NK-92 (cell line): ENCODE measurements around the gene MLLT3.

Experiments used
- DNase-seq: peaks from one replicate; lab custom pipeline; 2025; ENCODE audit not compliant: unreplicated experiment; lab: John Stamatoyannopoulos, UW

The MLLT3 gene

GRCh38 chr9:20314981-20315380 is 307.3 kb downstream of the MLLT3 start:
- no peak for DNase-seq

DNA sequence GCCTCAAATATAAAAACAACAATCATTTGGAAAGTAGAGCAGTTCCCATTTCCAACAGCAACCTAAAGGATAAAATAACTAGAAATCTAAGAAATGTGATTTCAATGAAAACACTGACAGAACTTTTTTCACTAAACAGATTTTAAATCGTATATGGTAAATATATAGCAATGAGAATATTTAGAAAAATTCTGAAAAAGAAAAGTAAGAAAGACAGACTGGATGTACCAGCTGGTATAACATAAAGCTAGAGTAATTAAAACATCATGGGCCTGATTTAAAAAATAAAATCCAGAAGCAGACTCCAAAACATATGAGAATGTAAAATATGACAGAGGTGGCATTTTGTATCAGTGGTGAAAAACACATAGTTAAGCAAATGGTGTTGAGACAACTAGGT is 308.9 kb downstream of the MLLT3 start:
- DNase-seq, result no peak

DNA sequence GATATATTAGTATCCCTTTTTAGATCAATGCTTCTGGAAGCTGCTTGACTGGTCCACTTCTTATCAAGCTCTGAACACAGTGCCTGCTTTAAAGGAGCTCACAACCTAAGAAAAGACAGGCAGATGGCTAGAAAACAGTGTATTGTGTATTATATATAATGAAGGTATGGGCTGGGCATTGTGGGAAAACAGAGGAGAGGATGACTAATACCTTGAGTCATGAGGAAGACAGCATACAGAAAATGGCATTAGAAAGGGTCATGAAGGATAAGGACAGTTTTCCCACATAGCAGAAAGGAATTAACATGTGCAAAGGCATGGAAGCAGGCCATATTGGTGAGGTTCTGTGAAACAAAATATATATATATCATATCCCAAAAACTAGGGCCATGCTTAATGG is 309.6 kb downstream of the MLLT3 start:
- DNase-seq, result no peak

- no peak for DNase-seq
Observed at GRCh38 chr9:20310024-20310423, 312.3 kb downstream of the MLLT3 start.

DNA sequence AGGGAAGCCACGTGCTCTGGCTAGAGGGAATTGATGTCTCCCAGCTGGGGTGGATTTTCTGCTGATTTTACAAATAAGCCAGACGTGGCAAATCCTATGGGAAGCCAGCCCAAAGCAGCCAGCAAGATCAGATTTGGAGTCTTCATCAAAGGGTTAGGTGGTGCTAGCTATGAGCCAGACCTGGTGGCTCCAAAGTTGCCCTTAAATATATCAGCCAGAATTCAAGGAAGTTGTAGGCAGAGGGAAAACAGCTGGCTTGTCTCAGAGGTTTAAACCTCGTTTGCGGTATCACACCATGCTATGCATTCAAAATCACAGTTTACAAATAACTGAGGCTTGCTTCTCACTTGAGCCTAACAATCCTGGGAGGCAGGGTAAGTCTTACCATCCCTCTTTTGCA is 313.2 kb downstream of the MLLT3 start:
- no peak for DNase-seq

DNA sequence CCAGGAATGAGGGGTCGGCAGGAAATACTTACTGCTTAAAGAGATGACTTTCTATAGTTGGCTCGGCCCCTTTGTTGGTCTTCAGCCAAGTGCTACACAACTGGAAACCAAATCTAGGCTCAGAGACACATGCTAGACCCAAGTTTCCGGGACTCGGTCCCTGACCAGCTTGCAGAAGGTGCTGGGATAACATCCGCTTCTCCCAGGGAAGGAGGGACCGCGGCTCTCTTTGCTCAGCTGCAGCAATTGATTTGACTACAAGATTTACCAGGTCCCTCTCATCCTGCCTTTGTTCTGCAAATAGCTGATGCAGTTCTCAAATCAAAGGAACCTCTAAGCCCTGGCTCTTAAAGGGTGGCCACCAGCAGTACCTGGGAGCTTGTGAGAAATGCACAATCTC is 314.7 kb downstream of the MLLT3 start:
- DNase-seq, result no peak

DNA sequence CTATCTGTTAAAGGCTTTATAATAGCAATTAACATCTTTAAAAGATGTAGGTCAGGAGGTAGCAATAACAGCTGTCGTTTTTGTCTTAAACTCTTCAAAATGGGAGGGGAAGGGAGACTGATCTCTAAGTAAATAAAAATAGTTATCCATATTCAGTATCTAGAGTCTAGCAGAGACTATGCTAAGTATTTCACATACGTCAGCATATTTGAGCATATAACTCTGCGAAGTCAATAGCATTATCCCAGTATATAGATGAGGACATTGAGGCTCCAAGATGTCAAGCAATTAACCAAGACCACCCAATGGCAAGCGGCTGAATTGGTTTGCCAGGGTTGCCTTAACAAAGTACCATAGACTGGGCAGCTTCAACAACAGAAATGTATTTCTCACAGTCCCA is 316.8 kb downstream of the MLLT3 start:
- DNase-seq, result no peak

DNA sequence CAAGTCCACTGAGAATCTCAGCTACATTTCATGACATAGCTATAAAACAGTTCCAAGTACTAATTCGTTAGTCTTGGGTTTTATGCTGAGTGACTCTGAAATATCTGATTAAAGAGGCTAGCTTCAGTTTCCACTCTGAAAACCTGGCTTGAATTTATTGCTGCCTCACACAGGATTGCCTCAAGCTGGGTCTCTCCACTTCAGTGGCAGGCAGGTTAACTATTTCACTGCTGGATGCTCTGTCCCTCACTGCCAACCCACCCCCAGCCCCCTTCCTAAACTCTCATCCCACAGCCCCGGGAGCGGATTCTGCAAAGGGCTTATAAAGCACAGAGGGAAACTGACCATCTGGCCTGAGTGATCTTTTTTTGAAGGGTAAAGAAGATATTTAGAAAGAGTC is 318.3 kb downstream of the MLLT3 start:
- DNase-seq, result no peak

DNA sequence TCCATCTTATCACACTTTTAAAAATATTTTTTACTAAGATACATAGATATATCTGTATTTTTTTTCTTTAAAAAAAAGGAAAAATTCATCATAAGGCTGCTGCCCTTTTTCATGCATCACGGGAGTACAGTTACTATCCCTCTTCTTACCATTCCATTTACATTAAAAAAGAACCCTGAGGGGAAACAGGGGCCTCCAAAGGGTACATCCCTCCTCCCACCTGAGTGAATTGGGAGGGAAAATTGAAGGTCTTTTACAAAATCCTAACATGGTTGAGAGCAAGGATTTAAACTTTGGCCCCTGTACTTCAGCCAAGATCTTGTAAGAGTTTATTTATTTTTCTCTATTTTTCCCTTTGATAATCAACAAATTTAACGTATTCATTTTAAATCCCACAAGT is 319.2 kb downstream of the MLLT3 start:
- DNase-seq, result no peak

- DNase-seq, result no peak
Observed at GRCh38 chr9:20302197-20302596, 320.1 kb downstream of the MLLT3 start.

- no peak for DNase-seq
Observed at GRCh38 chr9:20300430-20301115, 321.7 kb downstream of the MLLT3 start.

DNA sequence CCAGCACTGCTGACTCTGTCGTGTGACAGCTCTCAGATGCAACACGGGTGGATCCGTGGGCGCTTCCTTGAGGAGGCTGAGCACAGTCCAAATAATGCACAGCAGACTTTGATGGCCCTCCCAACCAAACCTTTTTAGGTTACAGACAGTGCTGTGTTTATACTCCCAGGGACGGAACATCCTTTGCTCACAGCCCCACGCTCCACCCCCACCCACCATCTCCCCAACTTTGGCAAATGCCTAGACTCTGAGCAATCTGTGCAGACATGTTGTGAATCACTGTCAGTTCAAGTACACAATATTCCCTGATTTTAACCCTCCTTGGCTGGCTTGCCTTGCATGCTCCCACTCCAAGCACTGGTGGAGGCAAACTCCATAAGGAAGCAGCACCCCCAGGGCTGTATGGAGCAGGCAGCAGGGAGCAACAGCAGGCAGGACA is 324.6 kb downstream of the MLLT3 start:
- no peak for DNase-seq

GRCh38 chr9:20295555-20295954 is 326.7 kb downstream of the MLLT3 start:
- DNase-seq, result no peak

DNA sequence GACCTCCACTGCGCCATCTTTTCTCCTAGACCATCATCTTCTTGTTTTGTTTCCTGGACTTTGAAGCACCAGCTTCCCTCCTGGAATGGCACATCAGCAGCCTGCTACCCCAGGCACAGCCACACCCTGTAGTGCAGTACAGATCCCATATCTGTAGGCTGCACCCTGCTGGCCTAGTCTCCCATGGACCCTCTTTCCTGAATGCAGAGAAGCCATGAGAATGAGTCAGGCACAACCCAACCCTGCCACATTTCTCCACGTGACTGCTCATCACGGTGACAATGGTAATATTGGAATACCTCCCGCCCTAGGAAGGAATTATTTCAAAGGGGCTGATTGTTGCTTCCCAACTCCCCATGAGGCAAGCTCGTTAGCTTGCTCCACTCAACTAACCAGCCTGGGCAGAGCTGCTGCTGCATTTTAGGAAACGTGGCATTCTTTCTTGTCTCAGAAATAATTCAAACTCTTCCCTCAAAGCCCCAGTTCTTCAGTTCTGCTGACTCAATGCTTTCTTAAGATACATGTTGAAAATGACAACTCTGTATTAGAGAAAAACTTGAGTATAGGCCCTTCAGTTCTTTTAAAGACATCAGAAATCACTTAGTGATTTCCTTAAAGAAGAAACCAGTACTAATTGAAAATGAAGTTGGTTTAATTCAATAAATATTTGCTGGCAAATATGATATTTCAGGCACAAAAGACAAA is 328.1 kb downstream of the MLLT3 start:
- DNase-seq, result no peak

GRCh38 chr9:20292002-20292401 is 330.3 kb downstream of the MLLT3 start:
- no peak for DNase-seq
